ENCODE measurements around the gene DGCR6L.
A peak's percentile ranks its signal among the peaks of the same experiment; 100 is the strongest.
"Not testable (repeated sequence)": the region's sequence is repeated elsewhere in the genome, so short reads cannot be mapped to it uniquely, and the experiment has no call there.

The DGCR6L gene

GRCh38 chr22:20324139-20324516, 4.3 kb upstream of the DGCR6L start:
- DNase-seq: peak; percentile 22

GRCh38 chr22:20321552-20322211, 1.8 kb upstream of the DGCR6L start:
- DNase-seq: not testable (repeated sequence)

GRCh38 chr22:20320659-20321551, 1.0 kb upstream of the DGCR6L start:
- peak; percentile 38 for DNase-seq

- DNase-seq: peak; percentile 44
Observed at GRCh38 chr22:20319041-20319744, 667 bp downstream of the DGCR6L start.

DNA sequence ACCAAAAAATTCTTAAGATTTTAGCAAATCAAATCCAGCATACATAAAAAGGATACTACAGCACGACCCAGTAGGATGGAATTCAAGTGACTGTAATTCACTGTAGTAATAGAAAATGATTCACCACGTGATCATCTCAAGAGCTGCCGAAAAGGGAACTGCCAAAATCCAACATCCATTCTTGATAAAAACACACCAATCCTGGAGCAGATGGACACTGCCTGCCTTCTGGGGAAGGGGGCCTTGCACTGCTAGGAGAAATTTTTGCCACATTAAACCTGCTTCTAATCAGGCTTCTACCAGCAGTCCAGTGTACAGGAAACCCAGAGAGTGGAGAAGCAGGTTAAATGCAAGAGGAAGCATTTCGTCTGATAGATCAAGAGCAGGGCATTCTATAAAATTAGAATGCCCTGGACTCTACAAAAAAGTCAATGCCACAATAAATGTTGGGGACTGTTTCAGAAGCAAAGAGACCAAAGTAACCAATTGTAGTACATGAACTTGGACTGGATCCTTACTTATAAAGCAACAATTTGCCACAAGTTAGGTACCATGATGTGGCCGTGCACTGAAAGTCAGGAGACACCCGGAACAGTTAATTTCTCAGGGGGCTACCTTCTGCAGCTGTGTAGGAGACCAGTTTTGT, 1.7 kb downstream of the DGCR6L start:
- DNase-seq: peak; percentile 6

DNA sequence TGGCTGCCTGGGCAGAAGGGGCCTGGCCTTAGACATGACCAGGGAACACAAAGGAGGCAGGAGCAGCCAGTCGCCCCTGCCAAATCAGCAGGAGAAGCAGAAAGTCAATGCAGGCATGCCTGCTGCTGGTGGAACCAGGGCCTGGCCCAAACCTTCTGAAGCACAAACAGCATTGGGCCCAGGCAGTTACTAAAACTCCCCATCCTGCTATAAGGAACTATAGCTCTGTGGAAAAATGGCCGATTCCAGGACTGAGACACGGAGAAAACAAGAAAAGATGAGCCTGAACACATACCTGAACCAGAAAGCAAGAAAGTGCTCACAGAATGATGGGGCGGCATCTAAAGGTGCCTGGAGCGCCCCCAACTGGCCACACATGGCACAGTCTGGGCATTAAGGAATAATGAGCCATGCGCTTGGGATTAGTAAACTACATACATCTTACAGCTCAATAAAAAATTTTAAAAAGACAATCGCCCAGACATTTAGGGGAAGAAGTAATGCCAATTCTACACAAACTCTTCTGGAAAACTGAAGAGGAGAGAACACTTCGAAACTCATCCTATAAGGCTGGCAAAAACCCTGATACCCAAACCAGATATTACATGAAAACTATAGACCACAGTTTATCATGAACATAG, 2.3 kb downstream of the DGCR6L start:
- peak; percentile 21 for DNase-seq

- peak; percentile 25 for DNase-seq
Observed at GRCh38 chr22:20316844-20317401, 2.9 kb downstream of the DGCR6L start.

- DNase-seq: peak; percentile 19
Observed at GRCh38 chr22:20316217-20316843, 3.5 kb downstream of the DGCR6L start.

DNA sequence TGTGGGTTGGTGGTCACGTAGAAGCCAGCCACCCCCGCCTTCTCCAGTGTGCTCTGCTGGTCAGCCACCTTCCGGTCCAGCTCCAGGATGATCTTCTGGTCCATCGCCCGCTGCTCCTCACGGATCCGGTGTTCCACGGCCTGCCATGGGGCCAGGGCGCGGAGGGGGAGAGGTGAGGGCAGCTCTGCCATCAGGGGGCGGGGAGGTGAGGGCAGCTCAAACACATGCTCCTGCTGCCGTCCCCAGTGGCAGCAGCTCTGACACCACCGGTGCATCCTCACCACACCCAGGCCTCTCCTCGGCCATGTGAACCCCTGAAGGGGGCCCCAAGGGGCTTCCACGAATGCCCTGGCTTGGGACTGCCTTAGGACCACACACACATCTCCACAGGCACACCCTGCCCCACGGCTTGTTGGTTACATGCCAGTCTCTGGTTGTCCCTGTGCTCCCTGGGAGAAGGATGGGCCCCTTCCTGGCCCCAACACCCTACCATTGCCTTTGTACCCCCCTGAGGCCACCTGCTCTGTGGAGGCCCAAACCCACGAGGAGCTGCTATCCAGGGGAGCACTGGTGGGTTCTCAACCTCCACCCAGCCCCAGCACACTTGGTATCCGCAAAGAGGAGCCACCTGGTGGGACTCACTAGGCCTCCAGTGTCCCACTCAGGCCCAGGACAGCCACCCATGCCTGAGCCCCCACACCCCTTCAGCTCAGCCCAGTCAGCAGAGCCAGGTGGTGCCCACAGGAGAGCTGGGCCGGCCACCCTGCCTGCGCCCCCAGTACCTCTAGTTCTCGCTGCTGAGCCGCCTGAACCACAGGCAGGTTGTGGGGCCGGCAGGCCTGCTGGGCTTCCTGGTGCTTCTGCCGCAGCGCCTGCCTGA, 4.3 kb downstream of the DGCR6L start:
- DNase-seq: peak; percentile 34

- DNase-seq: peak; percentile 6
Observed at GRCh38 chr22:20314741-20315336, 5.0 kb downstream of the DGCR6L start.

- DNase-seq: peak; percentile 9
Observed at GRCh38 chr22:20314206-20314605, 5.7 kb downstream of the DGCR6L start.

DNA sequence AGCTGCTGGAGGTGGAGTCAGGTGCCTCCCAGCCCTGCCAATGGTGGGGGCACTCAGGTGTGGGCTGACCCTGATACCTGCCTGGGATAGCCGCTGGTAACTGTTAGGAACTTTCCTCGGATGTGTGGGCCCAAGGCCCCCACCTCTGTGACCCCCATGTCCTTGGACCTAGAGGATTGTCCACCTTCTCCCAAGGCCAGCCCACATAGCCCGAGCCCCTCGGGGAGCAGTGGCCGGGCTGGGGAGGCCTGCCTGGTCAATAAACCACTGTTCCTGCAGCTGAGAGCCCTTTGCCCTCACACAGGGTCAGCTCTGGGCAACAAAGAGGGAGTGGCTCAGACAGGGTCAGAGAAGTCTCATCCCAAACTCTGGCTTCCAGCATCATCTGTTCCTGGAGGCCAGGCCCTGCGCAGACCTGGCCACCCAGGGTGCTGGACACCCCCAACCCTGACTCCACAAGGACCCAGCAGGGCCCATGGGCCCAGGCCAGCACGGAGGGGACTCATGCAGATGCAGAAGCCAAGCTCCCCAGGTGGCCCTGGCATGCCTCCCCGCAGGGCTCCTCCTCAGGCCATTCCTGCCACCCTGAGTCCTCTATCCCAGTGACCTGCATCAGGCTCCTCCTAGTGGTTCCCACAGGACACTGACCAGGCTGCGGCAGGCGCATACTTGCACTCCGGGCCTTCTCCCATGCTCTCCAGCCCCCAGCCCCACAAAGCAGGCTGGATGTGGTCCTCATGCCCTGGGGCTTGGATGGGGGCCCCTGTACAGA, 6.4 kb downstream of the DGCR6L start:
- DNase-seq: peak; percentile 29

GRCh38 chr22:20312396-20313191, 7.3 kb downstream of the DGCR6L start:
- peak; percentile 40 for DNase-seq

- peak; percentile 33 for DNase-seq
Observed at GRCh38 chr22:20311249-20312062, 8.4 kb downstream of the DGCR6L start.

DNA sequence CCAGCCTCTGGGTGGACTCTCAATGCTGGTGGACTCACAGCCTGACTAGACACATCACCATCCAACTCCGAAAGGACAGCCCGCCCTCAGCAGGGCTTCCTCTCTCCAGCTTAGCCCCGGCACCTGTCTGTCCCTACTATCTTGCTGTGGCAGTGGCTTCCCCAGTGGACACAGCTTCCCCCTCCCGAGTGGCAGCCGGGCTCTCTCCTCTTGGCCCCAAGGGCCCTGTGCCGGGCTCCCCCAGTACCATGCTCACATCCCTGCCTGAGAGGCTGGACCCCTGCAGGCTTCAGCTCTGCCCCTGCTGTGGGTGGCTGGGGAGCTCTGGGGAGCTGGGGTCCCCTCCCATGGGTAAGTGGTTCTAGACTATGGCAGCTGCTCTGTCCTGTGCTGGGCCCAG, 9.1 kb downstream of the DGCR6L start:
- DNase-seq: not testable (repeated sequence)

GRCh38 chr22:20310180-20310579, 9.7 kb downstream of the DGCR6L start:
- DNase-seq: not testable (repeated sequence)
